ENCODE data around the gene CGB5.

CGB5 gene

GRCh38 chr19:49085020-49085867 lies 41.6 kb downstream of the CGB5 start, which contains the start of gene SNRNP70 (continued):
- TF ChIP-seq ZNF404 (tag by site-specific recombination; IDR thresholded peaks at IDR 0.05) (no peak), PRDM1 (tag by site-specific recombination; IDR thresholded peaks at IDR 0.05) (no peak), ZNF121 (tag by site-specific recombination; IDR thresholded peaks at IDR 0.05) (0 out of 2 replicates have a peak, but pooled peaks have one; percentile 49), ZNF148 (tag by site-specific recombination; IDR thresholded peaks at IDR 0.05; ENCODE audit: borderline replicate concordance) (peak; percentile 28; the same call in 1 of the 2 replicates), HOXA7 (CRISPR knock-in tag; IDR thresholded peaks at IDR 0.05; ENCODE audit: borderline replicate concordance) (peak; percentile 31; the same call in 1 of the 2 replicates), ZNF639 (tag by site-specific recombination; IDR thresholded peaks at IDR 0.05) (no peak), EGR2 (tag by site-specific recombination; IDR thresholded peaks at IDR 0.05; ENCODE audit: low read depth) (peak; percentile 76), ZNF433 (tag by site-specific recombination; IDR thresholded peaks at IDR 0.05; ENCODE audit: low read depth) (no peak), ZNF580 (tag by site-specific recombination; IDR thresholded peaks at IDR 0.05) (peak; percentile 89), IKZF3 (tag by site-specific recombination; IDR thresholded peaks at IDR 0.05) (no peak), ZNF513 (tag by site-specific recombination; IDR thresholded peaks at IDR 0.05) (no peak), HOXD13 (CRISPR knock-in tag; IDR thresholded peaks at IDR 0.05; ENCODE audit: borderline replicate concordance) (0 out of 2 replicates have a peak, but pooled peaks have one; percentile 43), ZNF138 (tag by site-specific recombination; IDR thresholded peaks at IDR 0.05; ENCODE audit: borderline replicate concordance) (0 out of 2 replicates have a peak, but pooled peaks have one; percentile 74), ZNF2 (tag by site-specific recombination; IDR thresholded peaks at IDR 0.05) (peak; percentile 66), ZNF302 (tag by site-specific recombination; IDR thresholded peaks at IDR 0.05; ENCODE audit: low read depth) (0 out of 2 replicates have a peak, but pooled peaks have one; percentile 23), ZNF521 (tag by site-specific recombination; IDR thresholded peaks at IDR 0.05) (no peak), ZNF155 (tag by site-specific recombination; IDR thresholded peaks at IDR 0.05) (no peak), ZNF747 (tag by site-specific recombination; IDR thresholded peaks at IDR 0.05) (no peak), ZNF785 (tag by site-specific recombination; IDR thresholded peaks at IDR 0.05) (0 out of 2 replicates have a peak, but pooled peaks have one; percentile 85), ZNF221 (tag by site-specific recombination; IDR thresholded peaks at IDR 0.05; ENCODE audit: borderline replicate concordance) (no peak), ZNF510 (tag by site-specific recombination; IDR thresholded peaks at IDR 0.05; ENCODE audit: insufficient replicate concordance) (no peak)
- TF ChIP-seq, protein P1, sequence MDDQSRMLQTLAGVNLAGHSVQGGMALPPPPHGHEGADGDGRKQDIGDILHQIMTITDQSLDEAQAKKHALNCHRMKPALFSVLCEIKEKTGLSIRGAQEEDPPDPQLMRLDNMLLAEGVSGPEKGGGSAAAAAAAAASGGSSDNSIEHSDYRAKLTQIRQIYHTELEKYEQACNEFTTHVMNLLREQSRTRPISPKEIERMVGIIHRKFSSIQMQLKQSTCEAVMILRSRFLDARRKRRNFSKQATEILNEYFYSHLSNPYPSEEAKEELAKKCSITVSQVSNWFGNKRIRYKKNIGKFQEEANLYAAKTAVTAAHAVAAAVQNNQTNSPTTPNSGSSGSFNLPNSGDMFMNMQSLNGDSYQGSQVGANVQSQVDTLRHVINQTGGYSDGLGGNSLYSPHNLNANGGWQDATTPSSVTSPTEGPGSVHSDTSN (CRISPR knock-in tag; IDR thresholded peaks at IDR 0.05): no peak
- TF ChIP-seq, protein P2, sequence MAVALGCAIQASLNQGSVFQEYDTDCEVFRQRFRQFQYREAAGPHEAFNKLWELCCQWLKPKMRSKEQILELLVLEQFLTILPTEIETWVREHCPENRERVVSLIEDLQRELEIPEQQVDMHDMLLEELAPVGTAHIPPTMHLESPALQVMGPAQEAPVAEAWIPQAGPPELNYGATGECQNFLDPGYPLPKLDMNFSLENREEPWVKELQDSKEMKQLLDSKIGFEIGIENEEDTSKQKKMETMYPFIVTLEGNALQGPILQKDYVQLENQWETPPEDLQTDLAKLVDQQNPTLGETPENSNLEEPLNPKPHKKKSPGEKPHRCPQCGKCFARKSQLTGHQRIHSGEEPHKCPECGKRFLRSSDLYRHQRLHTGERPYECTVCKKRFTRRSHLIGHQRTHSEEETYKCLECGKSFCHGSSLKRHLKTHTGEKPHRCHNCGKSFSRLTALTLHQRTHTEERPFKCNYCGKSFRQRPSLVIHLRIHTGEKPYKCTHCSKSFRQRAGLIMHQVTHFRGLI (tag by site-specific recombination; IDR thresholded peaks at IDR 0.05): peak; percentile 62; the same call in 1 of the 2 replicates
- TF ChIP-seq, protein P3, sequence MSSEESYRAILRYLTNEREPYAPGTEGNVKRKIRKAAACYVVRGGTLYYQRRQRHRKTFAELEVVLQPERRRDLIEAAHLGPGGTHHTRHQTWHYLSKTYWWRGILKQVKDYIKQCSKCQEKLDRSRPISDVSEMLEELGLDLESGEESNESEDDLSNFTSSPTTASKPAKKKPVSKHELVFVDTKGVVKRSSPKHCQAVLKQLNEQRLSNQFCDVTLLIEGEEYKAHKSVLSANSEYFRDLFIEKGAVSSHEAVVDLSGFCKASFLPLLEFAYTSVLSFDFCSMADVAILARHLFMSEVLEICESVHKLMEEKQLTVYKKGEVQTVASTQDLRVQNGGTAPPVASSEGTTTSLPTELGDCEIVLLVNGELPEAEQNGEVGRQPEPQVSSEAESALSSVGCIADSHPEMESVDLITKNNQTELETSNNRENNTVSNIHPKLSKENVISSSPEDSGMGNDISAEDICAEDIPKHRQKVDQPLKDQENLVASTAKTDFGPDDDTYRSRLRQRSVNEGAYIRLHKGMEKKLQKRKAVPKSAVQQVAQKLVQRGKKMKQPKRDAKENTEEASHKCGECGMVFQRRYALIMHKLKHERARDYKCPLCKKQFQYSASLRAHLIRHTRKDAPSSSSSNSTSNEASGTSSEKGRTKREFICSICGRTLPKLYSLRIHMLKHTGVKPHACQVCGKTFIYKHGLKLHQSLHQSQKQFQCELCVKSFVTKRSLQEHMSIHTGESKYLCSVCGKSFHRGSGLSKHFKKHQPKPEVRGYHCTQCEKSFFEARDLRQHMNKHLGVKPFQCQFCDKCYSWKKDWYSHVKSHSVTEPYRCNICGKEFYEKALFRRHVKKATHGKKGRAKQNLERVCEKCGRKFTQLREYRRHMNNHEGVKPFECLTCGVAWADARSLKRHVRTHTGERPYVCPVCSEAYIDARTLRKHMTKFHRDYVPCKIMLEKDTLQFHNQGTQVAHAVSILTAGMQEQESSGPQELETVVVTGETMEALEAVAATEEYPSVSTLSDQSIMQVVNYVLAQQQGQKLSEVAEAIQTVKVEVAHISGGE (tag by site-specific recombination; conservative IDR thresholded peaks at IDR 0.05; ENCODE audit: low read depth): peak; percentile 67
